ENCODE data around the gene JPH2.

The JPH2 gene

DNA sequence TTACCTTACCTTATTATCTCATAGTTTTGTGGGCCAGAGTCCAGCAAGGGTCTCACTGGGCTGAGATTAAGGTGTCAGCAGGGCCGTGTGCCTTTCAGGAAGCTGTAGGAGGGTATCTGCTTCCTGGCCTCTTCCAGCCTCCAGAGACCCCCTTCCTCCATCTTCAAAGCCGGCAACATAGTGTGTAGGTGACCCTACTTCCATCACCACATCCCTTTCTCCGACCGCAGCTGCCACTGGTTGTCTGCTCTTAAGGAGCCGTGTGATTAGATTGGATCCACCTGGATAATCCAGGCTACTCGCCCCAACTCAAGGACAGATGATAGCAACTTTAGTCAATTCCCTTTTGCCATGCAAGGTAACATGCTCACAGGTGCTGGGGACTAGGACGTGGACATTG, 91.2 kb downstream of the JPH2 start:
- DNase-seq = no peak

DNA sequence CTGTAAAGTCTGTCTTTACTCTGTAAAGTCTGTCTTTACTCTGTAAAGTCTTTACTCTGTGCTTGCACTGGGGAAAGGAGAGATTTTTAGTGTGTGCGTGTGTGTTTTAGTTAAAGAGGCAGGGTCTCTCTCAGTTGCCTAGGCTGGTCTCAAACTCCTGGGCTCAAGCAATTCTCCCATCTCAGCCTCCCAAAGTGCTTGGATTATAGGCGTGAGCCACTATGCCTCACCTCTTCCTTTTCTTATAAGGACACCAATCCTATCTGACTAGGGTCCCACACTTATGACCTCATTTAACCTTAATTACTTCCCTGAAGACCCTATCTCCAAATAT, 93.8 kb downstream of the JPH2 start:
- DNase-seq = no peak

DNA sequence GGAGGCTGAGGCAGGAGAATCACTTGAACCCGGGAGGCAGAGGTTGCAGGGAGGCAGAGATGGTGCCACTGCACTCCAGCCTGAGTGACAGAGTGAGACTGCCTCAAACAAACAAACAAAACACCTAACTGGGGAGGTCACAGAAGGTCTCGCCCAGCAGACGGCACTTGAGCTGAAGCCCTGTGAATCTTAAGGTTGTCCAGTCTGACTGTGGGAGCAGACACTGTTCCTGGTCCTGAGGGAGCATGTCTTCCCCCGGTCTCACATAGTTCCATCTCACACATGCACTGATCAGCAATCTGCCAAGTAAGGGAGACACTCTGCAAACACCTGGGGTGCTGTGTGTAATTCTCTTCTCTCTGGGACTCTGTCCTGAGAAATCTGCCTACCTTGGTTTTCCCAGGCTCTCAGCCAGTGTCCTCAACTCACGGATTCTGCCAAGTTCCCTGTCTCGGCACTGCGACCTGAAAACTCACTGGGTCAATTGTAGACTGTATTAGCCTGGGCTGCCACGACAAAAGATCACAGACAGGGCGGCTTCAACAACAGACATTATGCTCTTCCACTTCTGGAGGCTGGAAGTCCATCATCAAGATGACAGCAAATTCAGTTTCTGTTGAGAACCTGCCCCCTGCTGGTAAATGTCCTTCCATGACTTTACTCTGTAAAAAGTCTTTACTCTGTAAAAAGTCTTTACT, 94.3 kb downstream of the JPH2 start:
- DNase-seq = peak; percentile 61

DNA sequence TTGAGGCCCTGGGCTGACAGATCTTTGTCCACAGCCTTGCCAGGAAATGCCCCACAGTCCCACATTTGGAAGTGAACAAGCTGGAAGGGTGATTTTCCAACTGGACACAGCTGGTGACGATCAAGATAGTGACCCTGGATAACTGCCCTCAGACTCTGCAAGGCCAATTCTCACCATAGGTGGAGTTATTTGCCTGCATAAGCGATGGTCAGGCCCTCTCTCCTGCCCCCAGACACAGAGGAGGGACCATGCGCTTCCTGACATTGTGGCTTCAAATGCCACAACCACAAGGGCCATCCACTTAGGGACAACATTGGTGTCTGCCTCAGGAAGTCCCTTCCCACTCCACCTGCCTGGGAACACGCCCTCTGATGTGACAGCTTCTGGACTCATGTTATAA, 96.0 kb downstream of the JPH2 start:
- no peak for DNase-seq

DNA sequence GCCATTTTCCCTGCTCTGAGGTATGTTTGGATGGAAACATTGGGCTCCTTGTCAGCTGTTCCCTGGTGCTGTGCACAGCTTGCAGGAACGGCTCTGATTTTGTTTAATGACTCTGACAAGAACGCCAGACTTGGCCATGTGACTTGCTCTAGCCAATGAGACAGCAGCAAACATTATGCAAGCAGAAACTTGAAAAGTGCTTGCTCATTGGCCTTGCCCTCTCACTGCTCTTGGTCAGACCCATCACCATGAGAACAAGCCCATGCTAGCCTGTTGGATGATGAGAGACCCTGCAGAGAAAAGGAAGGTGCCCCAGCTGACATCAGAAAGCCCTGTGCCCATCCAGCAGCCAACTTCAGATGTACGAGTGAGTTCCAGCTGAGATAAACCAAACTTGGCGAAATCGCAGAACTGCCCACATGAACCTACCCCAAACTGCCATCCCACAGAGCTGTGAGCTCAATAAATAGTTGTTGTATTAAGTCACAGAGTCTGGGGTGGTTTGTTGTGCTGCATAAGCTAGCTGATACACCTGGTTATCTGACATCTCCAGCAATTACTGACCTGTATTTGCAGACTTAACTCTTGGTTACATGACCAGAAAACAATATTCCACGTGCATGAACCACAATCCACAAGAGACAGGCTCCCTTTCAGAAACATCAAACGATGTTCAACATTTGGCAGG, 96.9 kb downstream of the JPH2 start:
- DNase-seq = peak; percentile 46

DNA sequence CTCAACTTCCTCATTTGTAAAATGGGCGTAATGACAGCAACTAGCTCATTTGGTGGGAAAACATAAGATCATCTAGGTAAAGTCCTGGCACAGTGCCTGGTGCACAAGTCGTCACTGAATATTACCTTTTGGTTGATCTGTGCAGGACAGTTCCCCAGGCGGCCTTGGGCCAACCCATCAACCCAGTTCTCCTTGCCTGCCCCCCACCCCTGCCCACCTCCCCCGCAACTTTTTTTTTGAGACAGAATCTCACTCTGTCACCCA, 99.2 kb downstream of the JPH2 start:
- no peak for DNase-seq

DNA sequence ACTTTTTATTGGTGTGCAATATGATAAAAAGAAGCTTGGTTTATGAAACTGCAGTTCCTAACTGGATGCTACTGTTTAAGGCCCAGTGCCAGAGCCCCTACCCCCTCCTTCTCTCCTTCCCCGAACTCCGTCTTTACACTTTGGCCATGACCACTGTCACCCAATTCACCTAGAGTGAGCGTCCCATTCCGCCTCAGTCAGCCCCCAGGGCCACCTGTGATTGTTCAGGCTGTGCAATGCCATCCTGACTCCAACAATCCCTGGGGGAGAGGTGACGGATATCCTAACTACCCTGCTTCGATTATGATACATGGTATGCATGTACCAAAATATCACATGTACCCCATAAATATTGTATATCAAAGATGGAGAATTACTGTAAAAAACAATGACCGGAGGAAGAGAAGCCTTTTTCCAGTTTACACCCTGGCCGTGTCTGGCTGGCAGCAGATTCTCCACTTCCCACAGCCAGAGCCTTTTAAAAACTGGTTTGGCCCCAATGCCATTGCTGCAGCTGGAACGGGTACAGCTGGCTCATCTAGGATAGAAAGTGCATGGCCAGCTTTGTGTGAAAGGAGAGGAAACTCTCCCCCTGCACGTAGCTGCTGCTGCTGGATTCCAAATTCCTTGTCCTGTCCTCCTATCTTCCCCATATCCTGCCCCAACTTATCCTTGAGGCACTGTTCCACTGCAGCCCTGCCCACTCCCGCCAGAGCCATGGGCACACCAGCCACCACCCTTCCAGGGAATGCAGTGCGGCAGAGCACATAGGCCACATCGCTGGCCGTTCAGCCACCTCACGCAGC, 99.7 kb downstream of the JPH2 start:
- no peak for DNase-seq

DNA sequence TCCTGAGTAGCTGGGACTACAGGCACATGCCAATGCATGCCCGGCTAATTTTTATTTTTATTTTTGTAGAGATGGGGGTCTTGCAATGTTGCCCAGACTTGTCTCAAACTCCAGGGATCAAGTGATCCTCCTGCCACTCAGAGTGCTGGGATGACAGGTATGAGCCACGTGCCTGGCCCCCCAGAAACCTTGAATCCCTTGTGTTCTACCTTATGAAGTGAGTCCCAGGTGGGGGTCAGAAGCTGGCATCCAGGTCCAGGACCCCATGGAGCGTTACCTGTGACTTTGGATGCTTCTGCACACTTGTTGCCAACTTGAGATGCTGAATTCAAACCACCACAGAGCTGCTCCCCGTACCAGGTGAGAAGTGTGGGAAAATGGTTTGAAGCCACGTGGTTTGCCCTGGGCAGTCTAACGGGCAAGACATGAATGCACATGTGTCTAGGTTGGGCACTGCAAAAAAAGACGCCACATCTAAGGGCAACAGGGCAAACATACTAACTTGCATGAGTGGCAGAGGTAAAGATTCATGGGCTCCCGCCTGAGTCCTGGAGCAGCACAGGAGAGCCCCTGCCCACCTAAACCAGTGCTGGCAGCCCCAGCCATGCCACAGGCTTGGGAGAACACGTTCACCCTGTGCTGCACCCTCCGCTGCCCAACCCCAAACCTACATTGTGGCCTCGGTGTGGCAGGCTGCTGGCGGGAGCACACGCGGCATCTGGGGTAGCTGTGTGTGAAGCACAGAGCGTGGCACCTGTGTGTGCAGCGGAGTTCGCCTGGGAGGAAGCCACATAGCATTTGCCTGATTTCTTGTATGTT, 101.2 kb downstream of the JPH2 start:
- no peak for DNase-seq

DNA sequence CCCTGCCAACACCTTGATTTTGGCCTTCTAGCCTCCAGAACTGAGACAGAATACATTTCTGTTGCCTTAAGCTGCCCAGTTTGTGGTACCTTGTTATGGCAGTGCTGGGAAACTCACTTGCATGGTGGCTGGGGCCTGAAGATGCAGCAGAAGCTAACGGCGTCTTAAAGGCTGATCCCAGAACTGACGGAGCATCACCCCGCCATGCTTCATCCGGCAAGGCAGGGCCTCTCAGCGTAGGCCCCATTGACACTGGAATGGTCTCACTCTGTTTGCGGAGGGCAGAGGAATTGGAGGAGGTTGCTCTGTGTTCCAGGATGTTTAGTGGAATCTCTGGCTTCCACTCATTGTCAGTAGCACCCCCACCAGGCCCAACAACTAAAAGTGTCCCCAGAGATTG, 102.1 kb downstream of the JPH2 start:
- no peak for DNase-seq

DNA sequence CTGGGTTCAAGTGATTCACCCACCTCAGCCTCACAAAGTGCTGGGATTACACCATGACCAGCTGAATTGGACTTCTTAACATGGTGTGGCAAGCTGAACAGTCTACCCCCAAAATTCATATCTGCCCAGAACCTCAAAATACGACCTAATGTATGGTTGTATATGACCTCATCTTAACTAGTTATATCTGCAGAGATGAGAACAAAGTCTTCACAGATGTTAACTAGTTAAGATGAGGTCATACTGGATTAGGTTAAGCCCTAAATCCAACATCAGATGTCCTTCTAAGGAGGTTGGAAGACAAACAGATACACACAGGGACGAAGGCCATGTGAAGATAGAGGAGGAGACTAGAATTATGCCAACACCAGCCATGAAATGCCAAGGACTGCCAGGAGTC, 102.5 kb downstream of the JPH2 start:
- DNase-seq = no peak

DNA sequence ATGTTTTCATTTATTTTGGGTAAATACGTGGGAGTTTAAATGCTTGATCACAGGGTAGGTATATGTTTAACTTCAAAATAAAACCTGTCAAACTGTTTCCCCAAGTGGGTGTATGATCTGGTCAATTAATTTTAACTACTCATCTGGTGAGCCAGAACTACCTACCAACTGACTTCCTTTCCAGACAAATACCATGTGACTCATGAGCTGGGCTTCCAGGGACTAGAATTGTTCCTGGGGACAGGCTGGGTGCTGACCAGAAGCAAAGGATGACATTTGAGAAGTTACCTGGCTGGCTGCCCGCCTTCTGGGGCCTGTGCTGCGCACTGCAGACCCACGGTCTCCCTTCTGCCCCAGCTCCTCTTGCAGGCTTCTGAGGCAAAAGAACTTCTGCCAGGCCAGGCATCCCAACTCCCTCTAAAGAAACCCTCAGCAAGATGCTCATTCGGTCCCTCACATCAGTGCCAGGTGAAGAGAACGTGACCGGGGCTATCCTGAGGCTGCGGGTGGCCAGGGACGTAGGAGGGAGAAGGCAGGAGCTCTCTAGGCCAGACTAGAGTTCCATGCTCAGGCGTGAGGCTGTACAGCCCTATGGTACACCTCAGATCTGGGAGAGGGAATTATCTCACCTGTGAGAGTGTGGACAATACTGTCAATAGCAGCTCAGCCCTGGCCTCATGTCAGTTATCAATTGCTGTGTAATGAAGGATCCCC, 103.6 kb downstream of the JPH2 start:
- DNase-seq = peak; percentile 54

DNA sequence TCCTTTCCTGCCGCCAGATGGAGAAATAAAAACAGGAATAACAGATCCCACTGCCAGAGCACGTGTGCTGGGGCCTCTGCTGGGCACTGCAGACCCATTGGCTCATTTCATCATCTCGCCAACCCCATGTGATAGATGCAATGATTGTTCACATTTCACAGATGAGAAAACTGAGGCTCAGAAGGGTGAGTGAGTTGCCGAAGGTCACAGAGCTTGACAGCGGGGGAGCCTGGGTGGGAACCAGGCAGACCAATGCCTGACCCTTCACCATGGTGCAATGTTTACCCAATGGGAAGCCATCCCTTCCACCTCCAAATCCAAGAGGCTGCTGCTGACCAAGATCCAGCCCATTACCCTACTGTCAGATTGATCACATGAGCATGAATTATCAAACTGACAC, 105.1 kb downstream of the JPH2 start:
- DNase-seq = no peak

DNA sequence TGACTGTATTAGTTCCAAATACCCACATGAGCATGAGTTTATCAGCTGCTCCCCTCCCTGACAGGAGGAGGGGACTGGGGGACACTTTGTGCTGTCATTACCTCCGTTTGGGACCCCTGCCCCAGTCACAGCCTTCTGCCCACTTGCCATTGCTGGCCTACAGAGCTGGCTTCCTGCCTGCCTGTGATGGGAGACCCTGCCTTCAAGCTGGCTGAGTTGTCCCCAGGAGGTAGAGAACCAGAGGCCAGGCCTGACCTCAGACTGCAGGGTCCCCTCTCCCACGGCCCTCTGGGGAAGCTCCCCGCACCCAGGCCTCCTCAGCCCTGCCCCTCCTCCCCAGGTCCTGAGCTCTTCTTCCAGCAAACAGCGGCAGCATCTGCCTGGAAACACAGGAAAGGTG, 105.5 kb downstream of the JPH2 start:
- DNase-seq = no peak

DNA sequence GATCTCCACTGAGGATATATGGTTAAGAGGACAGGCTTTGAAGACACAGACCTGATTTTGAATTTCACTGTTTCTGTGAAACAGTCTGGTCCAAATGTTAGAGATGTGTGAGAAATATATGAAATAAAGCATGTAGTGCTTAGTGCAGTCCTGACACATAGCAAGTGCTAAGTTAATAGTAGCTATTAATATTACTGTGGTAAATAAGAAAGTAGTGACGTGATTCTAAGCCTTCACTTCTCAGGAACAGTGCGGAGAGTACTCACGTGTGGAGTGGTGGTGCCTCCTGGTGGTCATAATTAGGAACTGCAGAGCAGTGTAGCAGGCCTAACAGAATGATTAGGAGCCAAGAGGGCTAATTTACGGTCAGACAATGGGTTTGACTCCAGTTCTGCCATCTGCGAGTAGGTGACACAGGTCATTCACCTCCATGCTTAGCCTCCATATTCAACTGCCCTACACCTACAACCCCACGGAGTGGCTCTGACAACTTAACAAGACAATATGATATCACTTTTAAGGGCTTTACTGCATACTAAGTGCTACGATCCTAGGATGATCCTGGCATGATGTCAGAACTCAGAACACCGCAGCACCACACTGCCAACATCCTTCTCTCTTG, 106.2 kb downstream of the JPH2 start:
- DNase-seq = peak; percentile 71

DNA sequence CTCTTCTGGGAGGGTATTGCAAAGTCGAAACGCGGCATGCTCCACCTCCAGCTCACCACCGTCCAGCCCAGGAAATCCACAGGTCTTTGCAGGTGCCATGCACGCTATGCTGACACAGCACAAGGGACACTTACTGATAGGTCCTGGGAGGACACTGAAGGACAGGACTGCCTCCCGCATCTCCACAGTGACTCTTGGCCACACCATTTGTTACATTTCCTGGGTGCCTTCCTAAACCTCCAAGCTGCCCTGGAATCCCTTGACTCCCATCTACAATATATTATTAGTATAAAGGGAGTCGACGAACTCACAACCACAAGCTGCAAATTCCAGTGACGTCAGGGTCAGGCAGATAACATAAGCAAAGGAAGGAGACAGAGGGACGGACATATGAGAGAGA, 106.9 kb downstream of the JPH2 start:
- no peak for DNase-seq

DNA sequence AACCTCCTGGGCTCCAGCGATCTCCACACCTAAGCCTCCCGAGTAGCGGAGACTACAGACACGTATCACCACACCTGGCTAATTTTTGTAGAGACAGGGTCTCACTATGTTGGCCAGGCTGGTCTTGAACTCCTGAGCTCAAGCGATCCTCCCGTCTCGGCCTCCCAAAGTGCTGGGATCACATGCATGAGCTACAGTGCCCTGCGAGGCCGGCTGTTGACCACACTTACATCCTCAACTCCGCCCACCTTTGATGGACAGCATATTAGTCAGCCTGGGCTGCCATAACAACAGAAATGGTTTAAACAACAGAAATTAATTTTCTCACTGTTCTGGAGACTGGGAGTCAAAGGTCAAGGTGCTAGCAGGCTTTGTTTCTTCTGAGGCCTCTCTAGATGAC, 107.7 kb downstream of the JPH2 start:
- DNase-seq = no peak

DNA sequence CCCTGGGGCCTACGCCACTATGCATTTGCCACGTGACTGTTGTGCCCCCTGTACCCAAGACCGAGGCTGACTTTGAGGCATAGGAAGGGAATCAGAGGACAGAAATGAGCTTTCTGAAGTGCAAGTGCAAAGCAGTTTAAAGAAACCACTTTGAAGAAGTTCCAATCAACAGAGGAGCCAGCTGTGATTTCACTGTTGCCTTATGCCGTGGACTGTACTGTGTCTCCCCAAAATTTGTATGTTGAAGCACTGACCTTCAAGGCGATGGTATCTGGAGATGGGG, 111.1 kb downstream of the JPH2 start:
- no peak for DNase-seq

DNA sequence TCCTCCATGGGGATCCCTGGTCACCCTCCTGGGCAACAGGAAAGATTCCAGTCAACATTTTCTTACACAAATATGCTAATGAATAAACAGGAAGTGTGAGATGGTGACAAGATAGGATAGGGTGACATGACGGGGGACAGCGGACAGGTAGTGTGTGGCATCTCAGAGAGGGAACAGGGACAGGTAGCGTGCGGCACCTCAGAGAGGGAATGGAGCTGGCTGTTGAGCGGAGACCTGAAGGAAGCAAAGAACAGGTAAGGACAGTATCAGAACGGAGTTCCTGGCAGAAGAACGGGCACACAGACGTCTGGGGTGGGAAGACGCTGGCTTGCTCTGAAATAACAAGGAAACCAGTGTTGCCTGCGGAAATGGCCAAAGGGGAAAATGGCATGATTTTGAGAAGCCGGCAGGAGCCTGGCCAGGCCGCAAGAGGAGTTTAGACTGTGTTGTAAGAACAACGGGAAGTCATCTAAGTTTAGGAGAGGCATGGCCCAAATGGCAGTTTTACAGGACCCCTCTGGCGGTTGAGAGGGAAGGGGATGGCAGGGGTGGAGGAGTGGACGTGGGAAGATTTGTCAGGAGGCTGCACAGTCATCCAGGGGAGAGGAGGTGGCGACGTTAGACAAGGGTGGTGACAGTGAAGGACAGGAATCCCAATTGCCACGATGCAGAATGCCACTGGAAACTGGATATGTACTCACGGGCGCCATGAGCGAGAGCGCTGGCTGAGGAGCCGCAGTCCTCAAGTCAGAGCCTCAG, 111.6 kb downstream of the JPH2 start:
- DNase-seq = no peak

DNA sequence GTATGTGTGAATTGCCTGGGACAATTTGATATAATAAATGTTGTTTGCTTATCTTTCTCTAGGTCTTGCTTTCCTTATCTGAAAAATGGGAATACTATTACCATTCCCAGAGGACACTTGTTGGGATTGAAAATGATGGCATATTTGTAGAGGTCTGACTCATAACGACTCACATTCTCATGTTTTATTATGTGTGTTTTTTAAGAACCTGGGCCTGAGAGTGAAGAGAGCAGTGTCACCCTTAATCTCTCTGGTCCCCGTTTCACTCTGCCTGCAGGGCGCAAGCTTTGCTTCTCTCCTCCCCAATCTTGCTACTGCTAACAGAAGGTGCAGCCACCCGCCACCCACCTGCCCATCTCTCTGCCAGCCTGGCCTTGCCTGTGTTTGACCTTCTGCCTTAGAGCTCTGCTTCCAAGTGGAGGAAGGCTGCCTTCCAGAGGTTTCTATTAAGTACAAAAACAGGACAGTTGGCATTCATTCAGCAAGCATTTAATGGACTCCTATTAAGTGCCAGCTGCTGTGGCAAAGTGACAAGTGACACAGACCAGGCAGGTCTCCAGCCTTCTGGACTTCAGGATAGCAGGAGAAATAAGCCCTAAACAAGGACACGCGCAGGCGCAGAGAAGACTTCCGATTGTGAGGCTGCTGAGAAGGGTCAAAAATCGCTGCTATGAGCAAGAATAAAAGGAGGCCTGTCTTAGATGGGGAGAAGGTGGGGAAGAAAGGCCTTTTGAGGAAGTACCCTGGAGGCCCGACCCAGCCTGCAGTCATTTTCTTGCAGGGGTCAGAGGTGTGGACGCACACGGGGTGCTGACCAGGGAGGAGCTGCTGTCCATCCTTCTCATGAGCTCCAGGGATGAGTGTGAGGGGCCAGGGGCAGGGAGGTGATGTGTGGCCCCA, 112.5 kb downstream of the JPH2 start:
- peak; percentile 24 for DNase-seq

DNA sequence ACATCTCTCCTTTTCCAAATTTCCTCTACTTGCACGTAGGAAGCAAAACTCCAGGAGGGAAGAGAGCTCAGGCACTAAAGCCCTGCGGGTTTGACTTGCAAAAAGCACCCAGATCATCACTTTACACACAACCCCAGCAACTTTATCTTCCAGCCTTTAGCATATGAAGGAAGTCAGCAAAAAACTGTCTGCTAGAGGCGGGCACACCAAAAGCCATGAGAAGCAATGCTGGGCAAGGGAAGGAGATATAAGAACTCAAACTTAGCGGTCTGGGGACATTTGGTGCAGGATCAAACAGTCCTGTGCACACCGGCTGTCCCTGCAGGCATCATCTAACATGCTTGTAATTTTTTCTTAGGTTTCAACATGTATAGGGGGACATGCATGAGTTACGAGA, 113.3 kb downstream of the JPH2 start:
- no peak for DNase-seq

Data from NCI-H1105 (cell line).